Neural progenitor cell (in vitro differentiated cells): ENCODE measurements around the gene XYLT1.

Experiments used
- CTCF ChIP-seq: fragments of 200-600 bp; sonication (generic); IDR thresholded peaks from 2 replicates; pipeline ENCODE4 v1.5.1; 2017; ENCODE audit warnings: antibody characterized with exemption, mild to moderate bottlenecking
- EZH2 ChIP-seq: fragments of 200-600 bp; sonication (generic); IDR thresholded peaks from 2 replicates; pipeline ENCODE4 v1.6.1; 2017; ENCODE audit warnings: antibody characterized with exemption, mild to moderate bottlenecking, moderate library complexity
- EZH2phosphoT487 ChIP-seq: fragments of 200-600 bp; sonication (generic); IDR thresholded peaks from 2 replicates; pipeline ENCODE4 v1.6.1; 2017; ENCODE audit warnings: antibody characterized with exemption

- TF ChIP-seq CTCF (no peak), EZH2 (no peak), EZH2phosphoT487 (no peak)
These were observed 53.0 kb downstream of the XYLT1 start for GRCh38 chr16:17417740-17418139.
